GOT3 (cell line): ENCODE measurements around the gene PRRC2B.
"Not testable (repeated sequence)": the region's sequence is repeated elsewhere in the genome, so short reads cannot be mapped to it uniquely, and the experiment has no call there.

ENCODE experiments used
- DNase-seq: peaks from one replicate; lab custom pipeline; 2025; ENCODE audit warnings: mixed read lengths; lab: John Stamatoyannopoulos, UW

PRRC2B gene

GRCh38 chr9:131386281-131386680, 7.6 kb upstream of the PRRC2B start:
- DNase-seq, result no peak

DNA sequence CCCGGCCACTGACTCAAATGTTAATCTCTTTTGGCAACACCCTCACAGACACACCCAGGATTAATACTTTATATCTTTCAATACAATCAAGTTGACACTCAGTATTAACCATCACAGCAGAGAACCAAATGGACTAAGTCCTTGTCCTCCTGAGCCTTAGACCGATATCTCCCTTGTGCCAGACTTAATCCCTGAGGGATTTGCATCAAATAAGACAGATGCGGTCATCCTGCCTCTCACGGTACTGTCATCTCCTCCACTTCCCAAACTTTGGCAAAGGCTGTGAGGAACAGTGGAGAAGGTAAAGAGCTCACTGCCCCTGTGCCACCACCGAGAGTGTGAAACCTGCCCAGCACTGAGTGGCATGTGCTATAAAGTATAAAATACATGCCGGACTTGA, 6.5 kb upstream of the PRRC2B start:
- DNase-seq, result no peak

GRCh38 chr9:131391020-131391419, 2.9 kb upstream of the PRRC2B start:
- DNase-seq, result no peak

DNA sequence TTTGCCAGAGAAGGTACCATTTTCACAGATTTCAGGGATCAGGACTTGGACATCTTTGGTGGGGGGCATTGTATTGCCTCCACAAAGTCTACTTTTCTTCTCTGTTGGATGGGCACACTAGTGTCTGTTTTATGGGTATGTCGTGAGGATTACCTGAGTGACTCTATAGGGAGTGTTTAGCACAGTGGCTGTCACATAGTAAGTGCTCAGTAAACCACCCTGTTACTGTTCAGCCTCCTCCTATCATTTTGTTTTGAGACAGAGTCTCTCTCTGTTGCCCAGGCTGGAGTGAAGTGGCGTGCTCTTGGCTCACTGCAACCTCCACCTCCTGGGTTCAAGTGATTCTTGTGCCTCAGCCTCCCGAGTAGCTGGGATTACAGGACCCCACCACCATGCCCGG, 2.4 kb upstream of the PRRC2B start:
- no peak for DNase-seq

DNA sequence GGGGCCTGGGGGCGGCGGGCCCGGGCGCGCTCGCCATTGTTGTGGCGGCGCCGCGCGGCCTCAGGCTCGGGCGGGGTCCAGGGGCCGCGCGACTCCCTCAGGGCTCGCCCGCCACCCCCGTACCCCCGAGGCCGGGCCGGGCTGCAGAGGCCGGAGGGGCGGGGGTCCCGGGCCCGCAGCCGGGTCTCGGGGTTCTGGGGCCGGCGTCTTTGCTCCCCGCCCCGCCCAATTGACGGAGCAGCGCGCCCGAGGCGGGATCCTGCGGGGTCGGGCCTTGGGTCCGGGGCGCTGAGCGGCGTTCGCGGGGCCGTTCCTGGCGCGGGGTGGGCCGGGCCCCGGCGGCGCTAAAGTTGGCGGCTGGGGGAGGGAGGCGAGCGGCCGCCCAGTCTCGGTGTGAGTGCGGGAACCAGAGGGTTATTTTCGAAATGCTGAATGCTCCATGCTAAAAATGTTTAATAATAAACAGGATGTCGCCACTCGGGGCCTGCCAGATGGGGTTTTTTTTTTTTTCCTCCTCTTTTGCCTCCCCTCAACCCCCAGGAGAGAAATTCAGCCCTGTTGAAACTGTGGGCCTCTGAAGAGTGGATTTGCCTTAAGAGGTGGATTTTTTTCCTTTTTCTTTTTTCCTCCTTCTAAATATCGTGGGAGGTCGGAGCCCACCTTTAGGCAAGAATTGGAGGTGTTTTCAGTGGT, 724 bp downstream of the PRRC2B start:
- DNase-seq, result no peak

- no peak for DNase-seq
These were observed 1.5 kb downstream of the PRRC2B start for GRCh38 chr9:131395157-131396098.

DNA sequence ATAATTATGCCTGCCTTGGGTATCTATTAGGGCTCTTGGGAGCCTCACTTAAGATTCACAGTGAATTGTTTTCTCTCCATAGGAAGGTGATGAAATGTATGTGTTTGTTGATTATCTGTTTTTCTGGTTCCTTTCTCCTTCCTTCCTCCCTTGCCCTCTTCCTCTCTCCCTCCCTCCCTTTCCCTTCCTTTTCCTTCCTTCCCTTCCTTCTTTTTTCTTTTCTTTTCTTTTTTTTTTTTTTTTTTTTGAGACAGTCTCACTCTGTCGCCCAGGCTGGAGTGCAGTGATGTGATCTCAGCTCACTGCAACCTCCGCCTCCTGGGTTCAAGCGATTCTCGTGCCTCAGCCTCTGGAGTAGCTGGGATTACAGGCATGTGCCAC, 2.2 kb downstream of the PRRC2B start:
- not testable (repeated sequence) for DNase-seq

DNA sequence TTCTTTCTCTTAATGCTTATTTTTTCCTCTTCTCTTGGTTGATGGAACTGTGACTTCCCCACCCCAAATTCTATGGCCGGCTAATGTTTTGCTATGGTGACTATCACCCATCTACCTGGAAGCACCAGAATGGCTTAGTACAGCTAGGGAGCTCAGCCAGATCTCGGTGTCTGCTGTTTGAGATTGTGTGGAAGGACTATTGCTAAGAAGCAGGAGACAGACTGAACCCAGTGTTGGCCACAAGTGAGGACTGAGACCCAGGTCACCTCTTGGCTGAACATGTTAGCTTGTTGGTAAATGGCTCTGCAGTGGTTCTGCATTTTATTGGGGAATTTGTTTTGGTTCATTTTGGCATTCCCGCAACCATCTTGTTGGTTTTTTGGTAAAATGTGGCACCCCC, 2.7 kb downstream of the PRRC2B start:
- DNase-seq, result no peak

DNA sequence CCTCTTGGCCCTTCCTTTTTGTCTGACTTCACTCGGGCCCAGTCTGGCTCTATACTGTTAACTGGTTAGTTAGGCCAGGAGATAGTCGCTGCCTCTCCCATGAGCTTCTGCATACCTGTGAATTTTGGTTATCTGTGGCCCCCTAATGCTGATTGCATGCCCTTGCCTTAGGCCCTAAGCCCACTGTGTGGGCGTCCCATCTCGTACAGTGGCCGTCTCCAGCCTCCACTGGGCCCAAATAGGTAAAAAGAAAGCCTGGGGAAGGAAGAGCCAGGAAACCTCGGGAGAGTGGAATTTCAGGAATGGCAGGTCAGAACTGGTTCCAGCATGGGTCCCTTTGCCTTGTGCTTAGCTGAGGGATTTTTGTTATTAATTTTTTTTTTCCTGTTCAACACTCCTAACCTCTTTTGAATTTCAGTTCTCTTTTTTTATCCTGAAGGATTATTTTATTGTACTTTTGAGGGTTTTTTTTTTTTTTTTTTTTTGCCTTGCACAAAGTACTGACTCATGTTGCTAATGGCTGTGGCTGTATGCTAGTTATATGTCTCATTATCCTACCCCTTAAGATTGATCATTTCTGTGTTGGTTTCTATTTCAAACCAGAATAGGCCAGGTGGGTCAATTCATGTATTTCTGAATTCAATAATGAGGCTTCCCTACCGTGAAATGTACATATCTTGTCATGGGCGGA, 3.4 kb downstream of the PRRC2B start:
- no peak for DNase-seq

DNA sequence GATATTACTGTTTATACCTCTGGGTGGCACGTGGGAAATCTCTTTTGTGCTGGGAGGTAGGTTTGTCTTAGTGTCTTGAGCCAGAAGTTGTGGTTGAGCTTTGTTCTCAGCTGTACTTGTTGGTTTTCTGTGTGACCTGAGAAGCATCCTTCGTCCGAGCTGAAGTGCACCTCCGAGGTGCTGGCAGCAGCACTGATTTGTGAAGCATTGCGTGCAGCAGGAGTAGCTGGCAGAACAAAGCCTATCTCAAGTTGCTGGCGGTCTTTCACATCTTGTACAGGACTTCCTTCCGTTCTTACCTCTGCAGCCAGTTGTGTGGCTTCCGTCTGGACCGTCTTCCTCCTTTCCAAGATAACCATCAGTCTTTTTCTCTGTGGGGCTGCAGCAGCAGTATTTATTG, 4.3 kb downstream of the PRRC2B start:
- DNase-seq, result no peak

- DNase-seq, result no peak
These were observed 6.1 kb downstream of the PRRC2B start for GRCh38 chr9:131399972-131400371.

GRCh38 chr9:131400627-131401026, 6.7 kb downstream of the PRRC2B start:
- DNase-seq, result no peak

DNA sequence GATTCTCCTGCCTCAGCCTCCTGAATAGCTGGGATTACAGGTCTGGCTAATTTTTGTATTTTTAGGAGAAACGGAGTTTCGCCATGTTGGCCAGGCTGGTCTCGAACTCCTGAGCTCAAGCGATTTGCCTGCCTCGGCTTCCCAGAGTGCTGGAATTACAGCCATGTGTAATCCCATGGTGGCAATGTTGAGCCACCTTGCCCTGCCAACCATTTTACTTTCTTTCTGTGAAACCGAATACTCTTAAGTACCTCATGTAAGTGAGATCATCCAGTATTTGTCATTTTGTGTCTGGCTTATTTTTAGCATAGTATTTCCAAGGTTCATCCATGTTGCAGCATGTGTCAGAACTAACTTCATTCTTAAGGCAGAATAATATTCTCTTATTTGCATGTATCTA, 8.2 kb downstream of the PRRC2B start:
- DNase-seq, result no peak

- DNase-seq, result peak; percentile 42
These were observed 9.0 kb downstream of the PRRC2B start for GRCh38 chr9:131402738-131403492.

DNA sequence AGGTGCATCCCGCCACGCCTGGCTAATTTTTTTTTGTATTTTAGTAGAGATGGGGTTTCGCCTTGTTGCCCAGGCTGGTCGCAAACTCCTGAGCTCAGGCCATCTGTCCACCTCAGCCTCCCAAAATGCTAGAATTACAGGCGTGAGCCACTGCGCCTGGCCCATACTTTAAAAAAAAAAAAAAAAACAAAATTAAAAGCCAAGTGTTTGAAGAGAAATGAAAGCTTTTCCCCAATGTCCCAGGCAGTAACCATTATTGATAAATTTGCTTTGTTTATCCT, 9.5 kb downstream of the PRRC2B start:
- DNase-seq, result no peak

DNA sequence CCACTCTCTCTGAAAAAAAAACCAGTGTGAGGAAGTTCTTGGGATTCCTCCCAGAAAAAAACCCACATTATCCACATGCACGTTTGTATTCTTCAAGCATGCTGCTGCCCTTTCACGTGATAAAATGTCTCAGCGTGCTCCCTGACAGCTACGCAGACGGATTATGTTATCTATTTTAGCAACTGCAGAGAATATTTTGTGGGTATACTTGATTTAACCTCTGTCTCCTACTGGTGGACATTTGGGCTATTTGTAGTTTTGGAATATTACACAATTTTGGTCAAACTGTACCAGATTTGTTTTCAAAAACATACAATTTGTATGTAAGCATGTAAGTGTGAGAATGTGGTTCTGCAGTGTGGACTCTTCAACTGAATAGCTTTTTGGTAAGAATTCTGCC, 10.7 kb downstream of the PRRC2B start:
- no peak for DNase-seq

GRCh38 chr9:131404987-131405386, 11.1 kb downstream of the PRRC2B start:
- no peak for DNase-seq

DNA sequence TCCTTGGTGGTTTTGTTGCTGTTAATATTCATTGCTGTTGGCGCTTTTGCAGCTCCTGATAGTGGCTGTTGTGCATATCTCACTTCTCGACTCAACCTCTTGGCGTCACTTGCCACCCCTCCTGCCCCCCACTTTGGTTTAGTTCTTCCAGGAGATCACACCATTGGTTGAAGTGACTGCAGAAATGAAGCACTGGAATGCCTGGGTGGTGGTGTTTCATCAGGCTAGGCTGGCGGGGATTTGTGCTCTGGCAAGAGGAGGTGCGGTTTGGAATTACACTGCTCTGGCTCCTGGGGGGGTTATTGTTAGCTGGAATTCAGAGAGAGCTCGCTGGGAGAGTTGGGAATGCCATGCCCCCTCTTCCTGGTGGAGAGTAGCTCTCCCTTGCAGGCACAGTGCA, 11.5 kb downstream of the PRRC2B start:
- DNase-seq, result no peak

- DNase-seq, result no peak
These were observed 12.1 kb downstream of the PRRC2B start for GRCh38 chr9:131405858-131406537.

DNA sequence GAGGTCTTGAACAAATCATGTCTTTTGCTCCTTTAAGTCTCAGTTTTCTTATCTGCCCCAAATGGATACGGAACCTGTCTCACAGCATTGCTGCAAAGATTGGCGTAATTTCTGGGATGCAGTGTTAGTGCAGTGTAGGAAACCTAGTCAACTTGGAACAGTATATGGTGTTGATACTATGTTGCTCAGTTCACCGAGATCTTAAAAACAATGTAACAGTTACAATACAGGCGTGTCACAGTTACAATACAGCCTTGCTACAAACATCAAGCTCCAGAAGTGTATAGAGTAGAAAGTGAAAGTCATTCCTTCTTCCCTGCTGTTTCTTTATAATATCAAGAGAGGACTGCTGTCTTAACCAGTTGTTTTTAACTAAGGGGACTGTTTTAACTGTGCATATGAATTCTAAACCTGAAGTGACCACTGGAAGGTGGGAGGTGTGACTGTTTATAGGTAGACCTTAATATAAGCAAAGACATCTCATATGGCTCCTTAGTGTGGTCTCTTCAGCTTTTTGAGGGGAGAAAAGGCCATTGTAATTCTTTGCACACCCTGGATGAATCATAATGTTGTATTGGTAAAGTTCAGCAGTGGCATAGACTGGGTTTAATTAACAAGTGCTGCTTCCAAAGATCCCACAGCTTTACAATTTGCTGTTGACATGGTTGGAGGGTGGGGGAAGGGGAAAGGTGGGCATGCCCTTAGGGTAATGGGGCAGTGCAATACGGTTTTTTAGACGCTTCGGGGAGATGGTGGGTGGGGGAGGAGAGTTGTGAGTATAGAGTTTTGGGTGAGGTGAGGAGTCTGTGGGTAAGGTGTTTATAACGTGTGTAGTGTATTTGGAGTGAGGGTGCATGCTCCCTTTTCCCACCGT, 12.9 kb downstream of the PRRC2B start:
- DNase-seq, result no peak

- no peak for DNase-seq
These were observed 13.9 kb downstream of the PRRC2B start for GRCh38 chr9:131407717-131408195.
